ENCODE results near the gene FAM81B. TPM values are rescaled to one million over a fixed set of nuclear protein-coding genes. Genes with fewer than 3 reads are reported as not detected.

Gene FAM81B
- total RNA-seq, 1 experiment from 2014 or later, result not detected

DNA sequence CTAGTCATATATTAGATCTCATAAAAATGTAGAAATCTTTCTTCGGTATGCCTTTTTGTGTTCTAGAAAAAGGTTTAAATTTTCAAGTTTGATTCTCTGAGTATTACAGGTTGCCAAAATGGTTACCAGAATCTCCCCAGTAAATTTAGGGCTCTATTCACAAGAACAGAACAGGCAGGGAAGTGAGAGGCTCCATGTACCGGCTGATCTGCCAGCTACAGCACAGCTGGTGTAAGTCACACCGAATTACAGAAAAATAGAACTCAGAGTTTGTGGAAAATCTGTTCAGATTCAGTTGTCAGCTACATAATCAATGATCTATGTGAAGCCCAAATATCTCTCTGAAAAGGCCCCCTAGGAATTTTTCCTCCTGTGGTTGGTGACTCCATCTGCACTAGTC, 10.5 kb downstream of the FAM81B start:
- Mint-ChIP-seq H3K9me3 (ENCODE audit: unreplicated experiment) (no peaks in the 10 kb centered on the region), H3K27ac (ENCODE audit: unreplicated experiment) (no peak overlapping the region), H3K4me1 (ENCODE audit: low read depth, unreplicated experiment) (no peaks in the 10 kb centered on the region), H3K36me3 (ENCODE audit: insufficient read depth, unreplicated experiment) (no peaks in the 10 kb centered on the region), H3K27me3 (ENCODE audit: insufficient read depth, unreplicated experiment) (peaks cover 13% of the 10 kb centered on the region), H3K4me3 (ENCODE audit: unreplicated experiment) (no peak overlapping the region)
- ChIA-PET POLR2A (no interaction called here), CTCF (no interaction called here)
- intact Hi-C loops (cut with micrococcal nuclease; ENCODE audit: unreplicated experiment), result no loop called here
- no TSS peak for BruUV-seq (replicated peaks)
- no peaks in the 10 kb centered on the region for H3K9me3 ChIP-seq
- H3K4me3 ChIP-seq (ENCODE audit: low read depth, low read length), result no peak overlapping the region
- H3K27me3 ChIP-seq (replicated peaks; ENCODE audit: control insufficient read depth, insufficient read depth, low read length), result 0 out of 2 replicates have a peak, but pooled peaks cover 1% of the 10 kb centered on the region
- no peak for DNase-seq
- no peaks in the 10 kb centered on the region for H3K4me1 ChIP-seq
- no peaks in the 10 kb centered on the region for H3K36me3 ChIP-seq (ENCODE audit: control insufficient read depth, insufficient read depth, low read length)
- TF ChIP-seq, protein P1, sequence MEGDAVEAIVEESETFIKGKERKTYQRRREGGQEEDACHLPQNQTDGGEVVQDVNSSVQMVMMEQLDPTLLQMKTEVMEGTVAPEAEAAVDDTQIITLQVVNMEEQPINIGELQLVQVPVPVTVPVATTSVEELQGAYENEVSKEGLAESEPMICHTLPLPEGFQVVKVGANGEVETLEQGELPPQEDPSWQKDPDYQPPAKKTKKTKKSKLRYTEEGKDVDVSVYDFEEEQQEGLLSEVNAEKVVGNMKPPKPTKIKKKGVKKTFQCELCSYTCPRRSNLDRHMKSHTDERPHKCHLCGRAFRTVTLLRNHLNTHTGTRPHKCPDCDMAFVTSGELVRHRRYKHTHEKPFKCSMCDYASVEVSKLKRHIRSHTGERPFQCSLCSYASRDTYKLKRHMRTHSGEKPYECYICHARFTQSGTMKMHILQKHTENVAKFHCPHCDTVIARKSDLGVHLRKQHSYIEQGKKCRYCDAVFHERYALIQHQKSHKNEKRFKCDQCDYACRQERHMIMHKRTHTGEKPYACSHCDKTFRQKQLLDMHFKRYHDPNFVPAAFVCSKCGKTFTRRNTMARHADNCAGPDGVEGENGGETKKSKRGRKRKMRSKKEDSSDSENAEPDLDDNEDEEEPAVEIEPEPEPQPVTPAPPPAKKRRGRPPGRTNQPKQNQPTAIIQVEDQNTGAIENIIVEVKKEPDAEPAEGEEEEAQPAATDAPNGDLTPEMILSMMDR (IDR thresholded peaks at IDR 0.05; ENCODE audit: insufficient read depth in 1 of 2, low read depth in 1 of 2, low read length in 1 of 2, severe bottlenecking in 1 of 2, unreplicated experiment in 1 of 2), result no peak

DNA sequence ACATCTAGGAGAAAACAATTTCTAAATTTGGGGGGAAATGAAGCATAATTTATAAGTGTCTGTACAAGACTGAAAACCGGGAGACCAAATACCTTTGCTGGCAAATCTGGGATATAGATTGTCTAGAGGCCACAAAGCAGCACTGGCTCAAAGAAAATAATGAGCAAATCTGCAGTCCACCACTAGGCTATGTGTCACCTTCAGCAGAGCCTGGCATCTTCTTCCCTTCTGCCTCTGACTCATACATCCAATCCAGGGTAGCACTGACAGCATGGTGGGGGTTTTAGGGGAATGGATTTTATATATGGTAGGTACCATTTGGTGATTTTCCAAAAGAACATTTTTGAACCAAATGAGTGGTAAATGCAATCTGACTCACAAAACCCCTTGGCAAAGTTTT, 12.8 kb downstream of the FAM81B start:
- no peak overlapping the region for H3K4me3 Mint-ChIP-seq (ENCODE audit: unreplicated experiment)
- H3K27ac Mint-ChIP-seq (ENCODE audit: unreplicated experiment), result no peak overlapping the region
- Histone ChIP-seq H3K4me1 (no peaks in the 10 kb centered on the region), H3K27me3 (replicated peaks; ENCODE audit: control insufficient read depth, insufficient read depth, low read length) (0 out of 2 replicates have a peak, but pooled peaks cover 1% of the 10 kb centered on the region), H3K9me3 (no peaks in the 10 kb centered on the region), H3K36me3 (ENCODE audit: control insufficient read depth, insufficient read depth, low read length) (no peaks in the 10 kb centered on the region), H3K4me3 (ENCODE audit: low read depth, low read length) (no peak overlapping the region)
- ChIA-PET POLR2A (no interaction called here), CTCF (no interaction called here)
- H3K36me3 Mint-ChIP-seq (ENCODE audit: insufficient read depth, unreplicated experiment), result no peaks in the 10 kb centered on the region
- TF ChIP-seq, protein P1 (IDR thresholded peaks at IDR 0.05; ENCODE audit: insufficient read depth in 1 of 2, low read depth in 1 of 2, low read length in 1 of 2, severe bottlenecking in 1 of 2, unreplicated experiment in 1 of 2), result no peak
- DNase-seq, result no peak
- intact Hi-C loops (cut with micrococcal nuclease; ENCODE audit: unreplicated experiment), result no loop called here
- H3K4me1 Mint-ChIP-seq (ENCODE audit: low read depth, unreplicated experiment), result no peaks in the 10 kb centered on the region
- BruUV-seq (replicated peaks), result no TSS peak
- peaks cover 18% of the 10 kb centered on the region for H3K27me3 Mint-ChIP-seq (ENCODE audit: insufficient read depth, unreplicated experiment)
- no peaks in the 10 kb centered on the region for H3K9me3 Mint-ChIP-seq (ENCODE audit: unreplicated experiment)

DNA sequence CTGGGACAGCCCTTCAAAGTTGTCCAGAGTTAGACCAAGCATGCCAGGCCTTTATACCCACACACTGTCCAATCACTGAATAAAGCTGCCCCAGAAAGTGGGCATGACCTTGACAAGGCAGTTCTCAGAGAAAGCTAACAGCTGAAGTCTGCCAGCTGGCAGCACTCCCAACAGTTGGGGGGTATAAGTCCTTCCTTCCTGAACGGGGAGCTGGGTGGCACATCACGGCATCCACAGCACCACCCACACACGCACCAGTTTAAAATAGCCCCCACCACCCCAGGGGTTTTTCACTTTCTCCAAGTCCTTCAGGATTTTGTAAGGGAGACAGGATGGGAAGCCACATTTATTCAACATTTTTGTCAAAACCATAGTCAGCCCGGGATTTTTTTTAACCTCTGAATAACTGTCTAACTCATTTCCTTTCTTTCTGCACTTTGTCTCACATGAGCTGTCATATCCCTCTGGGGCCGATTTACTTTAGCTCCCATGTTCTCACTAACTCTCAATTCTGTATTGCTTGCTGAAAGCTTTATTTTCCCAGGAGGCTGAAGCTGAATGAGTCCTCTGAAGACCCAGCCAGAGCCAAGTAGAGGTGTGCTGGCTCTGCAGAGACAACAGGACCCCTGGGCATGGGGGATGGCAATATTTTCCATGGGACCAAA, 15.4 kb downstream of the FAM81B start:
- Mint-ChIP-seq H3K9me3 (ENCODE audit: unreplicated experiment) (no peaks in the 10 kb centered on the region), H3K4me1 (ENCODE audit: low read depth, unreplicated experiment) (no peaks in the 10 kb centered on the region), H3K36me3 (ENCODE audit: insufficient read depth, unreplicated experiment) (no peaks in the 10 kb centered on the region), H3K27me3 (ENCODE audit: insufficient read depth, unreplicated experiment) (peaks cover 16% of the 10 kb centered on the region), H3K27ac (ENCODE audit: unreplicated experiment) (no peak overlapping the region), H3K4me3 (ENCODE audit: unreplicated experiment) (no peak overlapping the region)
- BruUV-seq (replicated peaks), result no TSS peak
- CTCF ChIA-PET, result no interaction called here
- Histone ChIP-seq H3K27me3 (replicated peaks; ENCODE audit: control insufficient read depth, insufficient read depth, low read length) (0 out of 2 replicates have a peak, but pooled peaks cover 1% of the 10 kb centered on the region), H3K4me1 (no peaks in the 10 kb centered on the region), H3K4me3 (ENCODE audit: low read depth, low read length) (no peak overlapping the region), H3K36me3 (ENCODE audit: control insufficient read depth, insufficient read depth, low read length) (no peaks in the 10 kb centered on the region), H3K9me3 (no peaks in the 10 kb centered on the region)
- TF ChIP-seq, protein P1 (IDR thresholded peaks at IDR 0.05; ENCODE audit: insufficient read depth in 1 of 2, low read depth in 1 of 2, low read length in 1 of 2, severe bottlenecking in 1 of 2, unreplicated experiment in 1 of 2), result no peak
- DNase-seq, result no peak
- POLR2A ChIA-PET, result no interaction called here
- intact Hi-C loops (cut with micrococcal nuclease; ENCODE audit: unreplicated experiment), result no loop called here
